SH-SY5Y (cell line): ENCODE data around the gene OAS3.

Experiments used
- GATA2 ChIP-seq: IDR thresholded peaks from 2 replicates; pipeline ENCODE4 v1.6.1; 2011; ENCODE audit warnings: mild to moderate bottlenecking, low read depth, low read length
- GATA3 ChIP-seq: IDR thresholded peaks from 2 replicates; pipeline ENCODE4 v1.6.1; 2011; ENCODE audit warnings: low read depth, mild to moderate bottlenecking, low read length, moderate library complexity

DNA sequence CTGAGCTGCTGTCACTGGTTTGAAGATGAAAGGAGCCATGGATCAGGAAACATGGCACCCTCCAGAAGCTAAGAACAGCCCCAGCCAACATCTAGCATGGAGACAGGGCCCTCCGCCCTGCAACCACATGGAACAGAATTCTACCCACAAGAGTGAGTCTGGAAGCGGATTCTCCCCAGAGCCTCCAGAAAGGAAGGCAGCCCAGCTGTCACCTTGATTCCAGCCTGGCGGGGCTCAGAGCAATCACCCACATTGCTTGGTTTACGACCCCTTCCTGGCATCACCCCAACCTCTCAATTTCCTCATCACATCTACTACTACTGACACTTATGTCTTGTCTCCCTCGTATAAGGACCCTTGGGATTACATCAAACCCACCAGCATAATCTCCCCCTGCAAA is 78.5 kb downstream of the OAS3 start:
- TF ChIP-seq GATA2 (no peak), GATA3 (no peak)
